Skin epidermis (tissue), 12 donors: Measurements from ENCODE around the gene TEKTIP1.

Experiments
- H3K27ac ChIP-seq, 21 experiments: fragments of 200-600 bp; sonication (generic) in 11 of 21; one replicate each; pipeline ENCODE4 v1.5.0; 2020; ENCODE audit warnings: mild to moderate bottlenecking in 3 of 21, inconsistent platforms in 2 of 21, moderate library complexity in 2 of 21
- H3K4me3 ChIP-seq, 7 experiments: fragments of 200-600 bp; sonication (generic) in 2 of 7; one replicate each; pipeline ENCODE4 v1.5.0; 2020; ENCODE audit warnings: inconsistent platforms in 2 of 7, mild to moderate bottlenecking in 2 of 7, moderate library complexity in 1 of 7

Gene TEKTIP1

DNA sequence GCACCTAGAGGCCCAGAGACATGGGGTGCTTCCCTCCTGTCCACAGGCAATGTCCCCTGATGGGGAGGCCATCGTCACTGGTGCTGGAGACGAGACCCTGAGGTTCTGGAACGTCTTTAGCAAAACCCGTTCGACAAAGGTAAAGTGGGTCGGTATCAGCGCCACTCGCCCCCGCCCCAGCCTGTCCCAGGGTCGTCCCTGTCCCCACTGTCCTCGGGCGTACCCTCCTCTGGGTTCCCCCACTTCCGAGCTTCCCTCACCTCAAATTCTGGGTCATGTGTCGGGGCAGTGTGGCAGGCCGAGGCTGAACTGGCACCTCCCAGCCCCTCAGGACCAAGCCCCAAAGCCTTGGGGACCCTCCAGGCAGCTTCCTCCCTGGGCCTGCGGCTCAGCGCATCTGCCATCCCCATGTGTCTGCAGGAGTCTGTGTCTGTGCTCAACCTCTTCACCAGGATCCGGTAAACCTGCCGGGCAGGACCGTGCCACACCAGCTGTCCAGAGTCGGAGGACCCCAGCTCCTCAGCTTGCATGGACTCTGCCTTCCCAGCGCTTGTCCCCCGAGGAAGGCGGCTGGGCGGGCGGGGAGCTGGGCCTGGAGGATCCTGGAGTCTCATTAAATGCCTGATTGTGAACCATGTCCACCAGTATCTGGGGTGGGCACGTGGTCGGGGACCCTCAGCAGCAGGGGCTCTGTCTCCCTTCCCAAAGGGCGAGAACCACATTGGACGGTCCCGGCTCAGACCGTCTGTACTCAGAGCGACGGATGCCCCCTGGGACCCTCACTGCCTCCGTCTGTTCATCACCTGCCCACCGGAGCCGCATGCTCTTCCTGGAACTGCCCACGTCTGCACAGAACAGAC, 4.4 kb upstream of the TEKTIP1 start:
- Histone ChIP-seq H3K4me3 (no peak overlapping the region), H3K27ac (no peak overlapping the region)

DNA sequence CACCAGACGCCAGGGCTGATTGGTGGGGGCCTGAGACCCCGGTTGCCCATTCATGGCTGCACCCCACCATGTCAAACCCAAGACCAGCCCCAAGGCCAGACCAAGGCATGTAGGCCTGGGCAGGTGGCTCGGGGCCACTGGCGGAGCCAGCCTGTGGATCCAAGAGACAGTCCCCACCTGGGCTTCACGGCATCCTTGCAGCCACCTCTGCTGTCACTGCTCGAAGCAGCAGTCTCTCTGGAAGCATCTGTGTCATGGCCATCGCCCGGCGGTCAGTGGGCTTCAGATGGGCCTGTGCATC, 3.8 kb upstream of the TEKTIP1 start:
- no peak overlapping the region for H3K4me3 ChIP-seq
- H3K27ac ChIP-seq, result no peak overlapping the region

DNA sequence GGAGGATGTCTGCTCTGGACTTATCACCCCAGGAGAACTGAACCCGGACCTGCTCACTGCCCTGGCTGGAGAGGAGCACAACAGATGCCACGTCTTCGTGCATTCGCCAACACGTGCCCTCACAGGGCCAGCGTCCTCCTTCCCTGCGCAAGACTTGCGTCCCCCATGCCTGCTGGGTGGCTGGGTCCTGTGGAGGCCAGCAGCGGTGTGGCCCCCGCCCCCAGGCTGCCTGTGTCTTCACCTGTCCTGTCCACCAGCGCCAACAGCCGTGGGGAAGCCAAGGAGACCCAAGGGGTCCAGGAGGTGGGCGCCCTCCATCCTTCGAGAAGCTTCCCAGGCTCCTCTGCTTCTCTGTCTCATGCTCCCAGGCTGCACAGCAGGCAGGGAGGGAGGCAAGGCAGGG, 3.4 kb upstream of the TEKTIP1 start:
- Histone ChIP-seq H3K27ac (peak overlapping the region in 9 of 21 experiments; percentile 28 to 75 (median 50)), H3K4me3 (no peak overlapping the region)

DNA sequence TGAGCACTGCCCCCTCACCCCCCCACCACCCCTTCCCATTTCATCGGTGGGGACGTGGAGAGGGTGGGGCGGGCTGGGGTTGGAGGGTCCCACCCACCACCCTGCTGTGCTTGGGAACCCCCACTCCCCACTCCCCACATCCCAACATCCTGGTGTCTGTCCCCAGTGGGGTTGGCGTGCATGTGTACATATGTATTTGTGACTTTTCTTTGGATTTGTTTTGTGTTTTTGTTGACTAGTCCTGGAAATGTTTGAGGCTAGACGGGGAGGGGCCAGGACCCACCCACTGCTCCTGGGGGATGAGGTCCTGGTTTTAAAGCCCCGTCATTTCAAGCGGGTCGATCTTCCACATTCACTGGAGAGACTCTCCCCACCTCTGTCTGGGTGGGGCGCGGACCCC, 3.0 kb upstream of the TEKTIP1 start:
- peak overlapping the region in 10 of 21 experiments; percentile 23 to 75 (median 46) for H3K27ac ChIP-seq

DNA sequence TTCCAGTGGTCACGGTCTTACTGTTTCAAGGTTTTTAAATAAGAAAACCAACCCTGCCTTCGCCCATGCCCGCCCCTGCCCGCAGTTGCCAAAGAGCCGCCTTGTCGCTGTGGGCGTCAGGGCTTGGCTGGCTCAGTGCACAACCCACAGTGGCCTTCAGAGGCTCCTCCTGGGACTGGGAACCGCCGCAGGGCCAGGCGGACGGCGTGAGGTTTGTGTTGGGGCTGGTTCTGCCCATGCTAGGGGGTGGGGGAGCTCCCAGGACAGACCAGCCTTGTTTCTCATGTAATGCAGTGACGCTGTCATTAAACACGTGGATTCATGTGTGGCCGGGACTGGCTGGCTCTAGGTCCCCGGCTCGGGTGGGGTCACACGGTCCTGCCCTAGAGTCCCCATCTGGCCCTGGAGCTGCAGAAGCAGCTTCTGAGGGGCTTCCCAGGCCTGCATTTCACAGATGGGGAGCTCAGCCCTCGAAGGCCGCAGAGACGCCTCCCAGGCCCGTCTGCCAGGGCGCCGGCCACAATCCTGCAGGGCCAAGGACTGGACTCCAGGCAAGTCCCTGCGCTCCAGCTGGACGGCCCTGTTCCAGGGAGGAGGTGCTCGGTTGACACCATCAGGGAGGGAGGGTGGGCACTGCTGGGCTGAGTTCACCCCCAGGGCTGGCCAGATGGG, 2.4 kb upstream of the TEKTIP1 start:
- no peak overlapping the region for H3K4me3 ChIP-seq
- H3K27ac ChIP-seq, result peak overlapping the region in 13 of 21 experiments; percentile 29 to 75 (median 66)

More for the DNA sequence above, 3.0 kb upstream of the TEKTIP1 start:
- H3K4me3 ChIP-seq, result no peak overlapping the region

DNA sequence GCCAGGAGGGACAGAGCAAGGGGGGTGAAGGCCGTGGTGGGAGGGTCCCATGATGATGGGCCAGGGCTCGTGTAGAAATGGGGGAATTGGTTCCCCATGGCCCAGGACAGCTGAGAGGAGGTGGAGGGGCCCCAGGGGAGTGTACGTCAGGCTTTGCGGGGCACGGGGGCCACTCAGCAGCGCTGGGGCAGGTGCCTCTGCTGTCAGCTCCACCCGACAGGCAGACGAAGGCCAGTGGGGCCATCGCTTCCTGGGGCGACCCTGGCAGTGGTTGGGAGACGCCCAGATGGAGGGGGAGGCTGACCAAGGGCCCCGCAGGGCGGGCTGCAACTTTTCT, 1.9 kb upstream of the TEKTIP1 start:
- Histone ChIP-seq H3K27ac (peak overlapping the region in 14 of 21 experiments; percentile 4 to 75 (median 63)), H3K4me3 (no peak overlapping the region)

DNA sequence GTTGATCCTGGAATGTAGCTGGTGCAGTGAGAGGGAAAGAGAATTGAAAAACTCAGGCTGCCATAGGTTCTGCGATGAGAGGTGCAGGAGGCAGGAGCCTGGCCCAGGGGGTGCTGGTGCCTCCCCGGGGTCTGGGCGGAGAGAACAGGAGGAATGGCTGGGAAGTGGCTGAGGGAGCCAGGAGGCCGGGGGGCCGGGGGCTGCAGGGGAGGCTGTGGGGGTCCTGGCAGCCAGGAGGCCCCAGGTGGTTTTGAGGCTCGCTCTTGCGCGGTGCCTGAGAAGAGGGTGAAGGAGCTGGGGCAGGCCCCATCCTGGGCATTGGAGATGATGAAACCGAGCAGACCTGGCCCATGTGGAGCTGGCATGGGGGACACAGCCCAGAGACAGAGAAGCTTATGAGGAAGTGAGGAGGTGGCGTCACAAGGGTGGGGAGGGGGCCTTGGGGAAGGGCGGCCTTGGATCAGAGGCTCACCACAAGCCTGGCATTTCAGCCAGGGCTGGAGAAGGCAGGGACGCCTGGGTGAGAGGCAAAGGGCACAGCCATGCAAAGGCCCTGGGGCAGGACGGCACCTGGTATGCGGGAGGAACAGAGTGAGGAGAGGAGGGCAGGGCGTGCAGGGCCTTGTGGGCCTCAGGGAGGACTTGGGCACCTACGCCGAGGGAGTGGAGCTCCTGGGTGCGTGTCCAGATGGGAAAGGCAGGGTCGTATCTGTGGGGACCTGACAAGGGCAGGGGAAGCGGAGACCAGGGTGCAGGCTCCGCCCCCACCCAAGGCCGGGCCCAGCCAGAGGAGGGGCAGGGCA, 1.3 kb upstream of the TEKTIP1 start:
- H3K27ac ChIP-seq, result peak overlapping the region in 13 of 21 experiments; percentile 4 to 75 (median 66)
- H3K4me3 ChIP-seq, result no peak overlapping the region

DNA sequence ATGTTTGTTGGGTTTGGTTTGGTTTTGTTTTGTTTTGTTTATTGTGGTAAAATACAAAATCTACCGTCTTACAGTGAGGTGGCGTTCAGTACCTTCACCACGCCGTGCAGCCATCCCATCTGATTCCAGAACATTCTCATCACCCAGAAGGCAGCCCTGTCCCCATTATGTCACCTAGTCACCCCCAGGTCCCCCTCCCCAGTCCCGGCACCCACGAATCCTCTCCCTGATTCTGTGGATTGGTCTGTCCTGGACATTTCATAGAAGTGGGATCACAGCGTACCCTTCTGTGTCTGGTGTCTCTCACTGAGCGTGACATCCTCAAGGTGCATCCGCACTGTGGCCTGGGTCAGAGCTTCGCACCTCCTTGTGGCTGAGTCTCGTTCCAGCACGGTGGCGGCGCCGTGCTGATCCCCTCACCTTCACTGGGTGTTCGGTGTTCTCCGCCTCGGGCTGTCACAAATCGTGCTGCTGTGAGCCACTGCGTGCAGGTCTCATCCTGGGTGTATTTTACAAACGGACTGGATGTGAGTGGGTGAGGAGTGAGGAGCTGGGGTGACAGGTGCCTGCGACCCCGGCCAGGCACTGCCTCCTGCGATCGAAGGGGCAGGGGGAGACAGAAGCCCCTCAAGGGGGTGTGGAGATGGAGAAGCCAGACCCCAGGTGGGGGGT, 580 bp upstream of the TEKTIP1 start:
- H3K4me3 ChIP-seq, result no peak overlapping the region
- peak overlapping the region in 5 of 21 experiments; percentile 36 to 75 (median 67) for H3K27ac ChIP-seq

DNA sequence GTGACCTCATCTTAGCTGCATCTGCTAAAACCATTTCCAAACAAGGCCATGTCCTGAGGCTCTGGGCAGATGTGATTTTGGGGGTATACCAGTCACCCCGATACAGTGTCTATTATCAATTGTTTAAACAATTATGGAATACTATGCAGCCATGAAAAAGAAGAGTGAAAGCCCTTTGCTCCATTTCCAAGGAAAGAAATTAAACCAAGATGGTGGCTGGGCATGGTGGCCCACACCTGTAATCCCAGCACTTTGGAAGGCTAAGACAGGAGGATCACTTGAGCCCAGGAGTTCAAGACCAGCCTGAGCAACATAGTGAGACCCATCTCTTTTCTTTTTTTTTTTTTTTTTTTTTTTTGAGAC, 763 bp downstream of the TEKTIP1 start:
- H3K27ac ChIP-seq, result no peak overlapping the region
- H3K4me3 ChIP-seq, result no peak overlapping the region

DNA sequence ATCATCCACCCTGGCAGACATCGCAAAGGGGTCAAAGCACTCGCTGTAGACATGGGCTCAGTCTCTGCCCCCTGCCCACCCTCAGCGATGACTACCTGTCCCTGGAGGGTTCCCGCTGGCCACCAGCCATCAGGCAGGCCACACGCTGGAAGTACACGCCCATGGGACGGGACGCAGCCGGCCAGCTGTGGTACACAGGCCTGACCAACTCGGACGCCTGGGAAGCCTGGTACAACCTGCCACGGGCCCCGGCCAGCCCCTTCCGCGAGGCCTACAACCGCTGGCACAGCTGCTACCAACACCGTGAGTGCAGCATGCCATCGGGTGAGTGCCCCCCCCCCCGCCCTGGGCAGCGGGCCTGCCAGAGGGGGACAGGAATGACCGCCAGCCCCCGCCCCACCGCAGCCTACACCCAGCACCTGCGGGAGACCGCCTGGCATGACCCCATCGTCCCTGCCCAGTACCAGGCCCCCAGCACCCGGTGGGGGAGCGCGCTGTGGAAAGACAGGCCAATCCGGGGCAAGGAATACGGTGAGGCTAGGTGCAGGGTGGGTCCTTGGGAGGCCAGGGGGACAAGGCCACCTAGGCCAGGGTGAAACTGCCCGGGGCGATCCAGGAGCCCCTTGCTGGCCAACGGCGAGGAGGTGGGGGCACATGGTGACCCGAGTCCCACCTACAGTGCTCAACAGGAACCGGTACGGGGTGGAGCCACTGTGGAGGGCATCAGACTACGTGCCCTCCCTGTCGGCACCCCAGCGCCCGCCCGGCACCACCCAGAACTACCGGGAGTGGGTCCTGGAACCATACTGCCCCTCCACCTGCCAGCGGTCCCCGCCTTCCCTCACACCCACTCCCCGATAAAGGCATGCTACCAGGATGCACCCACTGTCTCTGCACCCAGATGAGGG, 4.4 kb downstream of the TEKTIP1 start:
- peak overlapping the region in 2 of 21 experiments; percentile 0 to 12 for H3K27ac ChIP-seq
- H3K4me3 ChIP-seq, result no peak overlapping the region

DNA sequence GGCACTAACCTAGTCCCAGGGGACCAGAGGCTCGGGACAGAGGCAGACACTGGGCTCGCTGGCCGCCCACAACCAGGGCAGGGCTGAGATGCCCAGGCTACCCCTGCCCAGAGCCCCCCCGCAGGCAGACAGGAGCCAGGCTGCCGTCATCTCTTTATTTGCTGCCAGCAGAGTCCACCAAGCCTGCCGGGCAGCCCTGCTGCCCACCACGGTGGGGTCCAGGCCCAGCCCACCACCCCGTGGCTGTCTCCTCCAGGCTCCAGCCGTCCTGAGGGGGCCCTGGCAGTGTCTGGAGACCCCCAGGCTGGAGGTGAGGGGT, 5.0 kb downstream of the TEKTIP1 start:
- no peak overlapping the region for H3K4me3 ChIP-seq
- peak overlapping the region in 1 of 21 experiments; percentile 0 for H3K27ac ChIP-seq

DNA sequence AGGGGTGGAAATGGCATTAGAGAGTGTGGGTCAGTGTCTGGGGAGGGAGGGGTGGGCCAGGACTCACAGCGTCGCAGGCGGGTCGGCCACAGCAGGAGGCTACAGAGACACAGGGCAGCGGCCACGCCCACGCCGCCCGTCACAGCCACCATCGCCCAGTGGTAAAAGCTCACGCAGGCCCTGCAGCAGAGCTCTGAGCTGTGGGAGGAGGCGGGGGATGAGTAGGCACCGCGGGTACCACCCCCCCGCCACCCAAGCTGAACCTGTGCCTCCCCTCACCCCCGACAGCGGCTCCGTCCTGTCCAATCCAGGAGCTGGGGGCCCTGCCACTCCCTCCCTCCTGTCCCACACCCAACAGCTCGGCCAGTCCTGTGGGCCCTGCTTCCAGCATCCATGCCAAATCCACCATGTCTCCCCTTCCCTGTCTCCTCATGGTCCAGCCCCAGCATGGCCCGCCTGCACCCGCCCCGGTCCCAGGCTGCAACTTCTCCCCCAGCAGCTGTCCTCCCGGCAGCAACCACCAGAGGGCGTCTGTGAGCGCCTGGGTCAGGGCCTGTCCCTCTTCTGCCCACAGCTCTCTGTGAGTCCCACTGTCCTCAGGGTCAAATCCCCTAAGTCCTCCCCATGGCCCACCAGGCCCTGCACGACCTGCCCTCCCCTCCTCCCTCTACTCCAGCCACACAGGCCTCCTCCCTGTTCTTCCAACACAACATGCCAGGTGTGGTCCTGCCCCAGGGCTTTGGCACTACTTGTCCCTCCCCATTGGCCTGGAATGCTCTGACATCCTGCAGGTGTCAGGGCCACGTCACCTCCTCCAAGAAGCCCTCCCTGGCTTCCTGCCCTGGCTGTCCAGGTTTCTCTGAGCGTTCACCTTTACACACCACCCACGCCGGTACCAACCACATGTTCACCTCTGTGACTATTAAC, 6.0 kb downstream of the TEKTIP1 start:
- H3K27ac ChIP-seq, result peak overlapping the region in 3 of 21 experiments; percentile 0 to 16 (median 8)
- H3K4me3 ChIP-seq, result no peak overlapping the region

DNA sequence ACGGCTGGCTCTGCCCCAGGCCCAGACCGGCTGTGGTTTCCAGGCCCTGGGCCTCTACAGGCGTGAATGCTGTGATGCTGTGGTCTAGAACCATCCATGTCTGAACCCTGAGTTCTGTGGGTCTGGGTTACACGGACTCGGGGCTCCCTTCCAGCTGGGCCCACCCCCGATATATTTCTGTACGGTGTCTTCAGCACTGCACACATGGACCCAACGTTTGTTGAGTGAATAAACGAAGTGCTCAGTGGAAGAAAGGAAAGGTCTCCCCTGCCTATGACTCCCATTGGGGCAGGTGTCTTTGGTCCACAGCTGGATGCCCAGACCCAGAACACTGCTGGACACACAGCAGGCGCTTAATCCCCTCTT, 6.7 kb downstream of the TEKTIP1 start:
- Histone ChIP-seq H3K27ac (peak overlapping the region in 2 of 21 experiments; percentile 0 to 16), H3K4me3 (no peak overlapping the region)

DNA sequence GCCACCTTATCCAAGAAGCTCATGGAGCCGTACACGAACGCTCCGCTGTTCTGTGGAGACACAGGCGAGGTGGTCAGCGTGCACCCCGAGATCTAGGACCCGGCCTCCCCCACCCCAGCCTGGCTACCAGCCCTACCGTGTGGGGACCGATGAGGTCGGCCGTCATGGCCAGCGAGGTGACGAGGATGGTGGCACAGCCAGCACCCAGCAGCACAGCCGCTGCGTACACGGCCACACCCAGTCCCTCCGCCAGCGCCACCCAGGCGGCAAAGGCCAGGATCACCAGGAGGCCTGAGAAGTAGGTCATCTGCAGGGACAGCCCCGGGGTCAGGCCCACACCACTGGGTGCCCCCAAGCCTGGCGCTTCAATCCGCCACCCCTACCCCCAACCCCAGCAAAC, 7.1 kb downstream of the TEKTIP1 start:
- Histone ChIP-seq H3K27ac (no peak overlapping the region), H3K4me3 (no peak overlapping the region)

DNA sequence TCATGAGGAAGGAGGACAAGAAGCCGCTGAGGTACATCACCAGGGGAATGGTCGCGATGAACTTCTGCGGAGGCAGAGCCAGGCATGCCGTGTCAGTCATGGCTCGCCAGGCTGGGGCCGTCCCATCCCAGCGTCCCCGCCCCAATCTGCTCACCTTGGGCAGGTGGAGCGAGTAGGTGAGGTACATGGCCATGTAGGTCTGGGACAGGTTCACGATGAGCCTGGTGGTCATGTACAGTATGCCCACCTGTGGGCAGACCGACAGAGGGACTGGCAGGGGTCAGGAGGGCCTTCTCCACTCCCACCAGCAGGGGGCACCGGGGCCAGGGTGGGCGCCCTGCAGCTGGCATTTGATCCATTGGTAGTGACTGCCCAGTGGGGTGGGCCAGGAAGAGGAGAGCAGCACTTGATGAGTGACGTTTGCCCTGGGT, 8.3 kb downstream of the TEKTIP1 start:
- H3K27ac ChIP-seq, result no peak overlapping the region

DNA sequence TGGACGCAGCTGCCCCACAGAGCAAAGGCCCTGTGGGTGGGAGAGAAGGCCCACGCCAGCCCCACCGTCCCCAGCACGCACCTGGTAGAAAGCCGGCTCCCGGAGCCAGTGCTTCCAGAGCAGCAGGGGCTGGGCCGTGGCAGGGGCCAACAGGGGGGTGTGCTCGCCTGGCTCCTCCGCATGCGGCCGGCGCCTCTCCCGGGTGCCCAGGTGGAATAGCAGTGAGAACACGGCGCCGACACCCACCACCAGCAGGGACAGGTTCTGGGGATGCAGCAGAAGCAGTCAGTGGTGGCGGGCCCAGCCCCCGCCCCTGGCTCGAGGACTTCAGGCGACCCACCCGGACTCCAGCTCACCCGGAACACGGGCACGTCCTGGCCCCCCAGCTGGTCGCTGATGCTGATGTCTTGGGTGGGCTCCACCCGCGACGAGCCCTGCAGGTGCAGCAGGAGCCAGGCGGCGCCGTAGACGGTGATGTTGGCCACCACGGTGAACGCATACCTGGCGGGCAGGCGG, 8.9 kb downstream of the TEKTIP1 start:
- Histone ChIP-seq H3K4me3 (no peak overlapping the region), H3K27ac (peak overlapping the region in 1 of 21 experiments; percentile 31)

More for the DNA sequence above, 8.3 kb downstream of the TEKTIP1 start:
- H3K4me3 ChIP-seq, result no peak overlapping the region

DNA sequence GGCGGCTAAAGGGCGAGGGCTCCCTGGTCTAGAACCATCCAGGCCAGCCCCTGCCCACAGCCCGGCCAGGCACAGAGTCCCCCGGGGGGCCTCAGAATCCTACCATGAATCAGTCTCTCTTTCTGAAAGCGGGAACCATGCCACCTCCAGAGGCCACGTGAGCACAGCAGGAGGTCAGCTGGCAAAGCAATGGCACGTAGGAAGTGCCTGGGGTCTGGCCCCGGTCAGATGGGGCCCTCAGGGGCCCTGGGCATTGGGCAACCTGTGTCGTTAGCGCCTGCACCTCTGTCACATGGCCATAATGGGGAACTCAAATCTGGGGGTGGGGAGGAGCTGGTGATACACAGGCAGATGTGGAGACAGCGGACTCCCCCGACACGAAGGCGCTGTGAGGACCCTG, 9.6 kb downstream of the TEKTIP1 start:
- no peak overlapping the region for H3K27ac ChIP-seq

DNA sequence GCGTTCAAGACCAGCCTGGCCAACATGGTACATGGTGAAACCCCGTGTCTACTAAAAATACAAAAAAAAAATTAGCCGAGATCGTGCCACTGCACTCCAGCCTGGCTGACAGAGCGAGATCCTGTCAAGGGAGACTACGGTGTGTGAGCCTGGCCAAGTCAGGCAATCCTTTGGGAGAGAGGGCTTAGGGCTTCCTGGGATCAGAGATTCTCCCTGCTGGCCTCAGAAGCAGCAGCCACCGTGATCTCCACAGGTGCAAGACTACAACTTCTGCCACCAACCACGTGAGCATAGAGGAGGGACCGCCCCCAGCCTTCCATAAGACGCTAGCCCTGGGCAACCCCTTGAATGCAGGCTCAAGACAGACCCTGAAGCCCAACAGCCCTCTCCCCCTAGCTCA, 10.8 kb downstream of the TEKTIP1 start:
- H3K4me3 ChIP-seq, result no peak overlapping the region
- no peak overlapping the region for H3K27ac ChIP-seq

More for the DNA sequence above, 9.6 kb downstream of the TEKTIP1 start:
- H3K4me3 ChIP-seq, result no peak overlapping the region
